Activated CD8-positive, alpha-beta T cell treated with anti-CD3 and anti-CD28 coated beads, Interleukin-2, amount 10 ng/mL, durations not matched to agents 7 days and 5 days (primary cell): ENCODE results near the gene SSTR5. TPM values are rescaled to one million over a fixed set of nuclear protein-coding genes. Genes with fewer than 3 reads are reported as not detected.

Experiments used
- ATAC-seq: fragments of 150-1000 bp; cut with Tn5 transposase; one replicate; pipeline ENCODE4 v1.10.0; 2021; ENCODE audit warnings: moderate library complexity
- CTCF ChIA-PET: fragments of 350-600 bp; sonication (Branson Sonifier 250); formaldehyde crosslinking; loops from one replicate; lab custom pipeline; 2021; ENCODE audit warnings: antibody characterized with exemption; lab: Charles Lee
- POLR2A ChIA-PET: fragments of 350-600 bp; sonication (Branson Sonifier 250); formaldehyde crosslinking; loops from one replicate; lab custom pipeline; 2021; ENCODE audit warnings: antibody characterized with exemption; lab: Charles Lee
- DNase-seq: peaks from one replicate; pipeline ENCODE4 v3.0.0-alpha.2; 2020
- H3K27ac Mint-ChIP-seq: one replicate; pipeline ENCODE4 v1.8.0; 2021; ENCODE audit warnings: mild to moderate bottlenecking, mixed read lengths
- H3K27me3 Mint-ChIP-seq: one replicate; pipeline ENCODE4 v1.8.0; 2021; ENCODE audit warnings: low read depth, mixed read lengths
- H3K36me3 Mint-ChIP-seq: one replicate; pipeline ENCODE4 v1.8.0; 2021; ENCODE audit warnings: low read depth, mixed read lengths
- H3K4me1 Mint-ChIP-seq: one replicate; pipeline ENCODE4 v1.8.0; 2021; ENCODE audit warnings: low read depth, mixed read lengths
- H3K4me3 Mint-ChIP-seq: one replicate; pipeline ENCODE4 v1.8.0; 2021; ENCODE audit warnings: mild to moderate bottlenecking, mixed read lengths
- H3K9me3 Mint-ChIP-seq: one replicate; pipeline ENCODE4 v1.8.0; 2022; ENCODE audit warnings: mixed read lengths; ENCODE audit not compliant: insufficient read depth
- total RNA-seq, 2 experiments: library from RNA; stranded (reverse); gene quantifications; one replicate each; pipeline ENCODE4 v1.2.3, GENCODE V29; 2021

SSTR5 gene
- total RNA-seq, 2 experiments from 2014 or later = not detected

DNA sequence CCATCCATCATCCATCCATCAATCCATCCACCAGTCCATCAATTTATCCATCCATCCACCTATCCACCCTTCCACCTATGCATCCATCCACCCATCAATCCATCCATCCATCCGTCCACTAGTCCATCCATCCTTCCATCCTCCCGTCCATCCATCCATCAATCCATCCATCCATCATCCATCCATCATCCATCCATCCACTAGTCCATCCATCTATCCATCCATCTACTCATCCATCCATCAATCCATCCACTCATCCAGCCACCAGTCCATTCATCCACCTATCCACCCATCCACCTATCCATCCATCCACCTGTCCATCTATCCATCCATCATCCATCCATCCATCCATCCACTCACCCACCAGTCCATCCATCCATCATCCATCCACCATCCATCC lies 39.9 kb upstream of the SSTR5 start:
- Mint-ChIP-seq H3K4me1 (no peaks in the 10 kb centered on the region), H3K27me3 (no peaks in the 10 kb centered on the region), H3K9me3 (no peaks in the 10 kb centered on the region), H3K4me3 (no peak overlapping the region), H3K27ac (no peak overlapping the region), H3K36me3 (no peaks in the 10 kb centered on the region)
- CTCF ChIA-PET = no interaction called here
- ATAC-seq (no peak), DNase-seq (no peak)
- POLR2A ChIA-PET = no interaction called here

DNA sequence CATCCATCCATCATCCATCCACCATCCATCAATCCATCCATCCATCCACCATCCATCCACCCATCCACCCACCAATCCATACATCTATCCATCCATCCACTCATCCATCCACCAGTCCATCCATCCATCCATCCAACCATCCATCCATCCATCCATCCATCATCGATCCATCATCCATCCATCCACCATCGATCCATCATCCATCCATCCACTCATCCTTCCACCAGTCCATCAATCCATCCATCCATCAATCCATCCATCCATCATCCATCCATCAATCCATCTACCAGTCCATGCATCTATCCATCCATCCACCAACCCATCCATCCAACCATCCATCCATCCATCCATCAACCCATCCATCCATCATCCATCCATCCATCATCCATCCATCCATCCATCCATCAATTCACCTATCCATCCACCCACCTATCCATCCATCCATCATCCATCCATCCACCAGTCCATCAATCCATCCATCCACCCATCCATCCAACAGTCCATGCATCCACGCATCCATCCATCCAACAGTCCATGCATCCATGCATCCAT lies 39.3 kb upstream of the SSTR5 start:
- CTCF ChIA-PET = no interaction called here
- no peaks in the 10 kb centered on the region for H3K4me1 Mint-ChIP-seq
- no peak for DNase-seq
- H3K27ac Mint-ChIP-seq = no peak overlapping the region
- POLR2A ChIA-PET = no interaction called here
- no peaks in the 10 kb centered on the region for H3K36me3 Mint-ChIP-seq
- no peaks in the 10 kb centered on the region for H3K27me3 Mint-ChIP-seq
- no peaks in the 10 kb centered on the region for H3K9me3 Mint-ChIP-seq
- no peak overlapping the region for H3K4me3 Mint-ChIP-seq
- no peak for ATAC-seq

DNA sequence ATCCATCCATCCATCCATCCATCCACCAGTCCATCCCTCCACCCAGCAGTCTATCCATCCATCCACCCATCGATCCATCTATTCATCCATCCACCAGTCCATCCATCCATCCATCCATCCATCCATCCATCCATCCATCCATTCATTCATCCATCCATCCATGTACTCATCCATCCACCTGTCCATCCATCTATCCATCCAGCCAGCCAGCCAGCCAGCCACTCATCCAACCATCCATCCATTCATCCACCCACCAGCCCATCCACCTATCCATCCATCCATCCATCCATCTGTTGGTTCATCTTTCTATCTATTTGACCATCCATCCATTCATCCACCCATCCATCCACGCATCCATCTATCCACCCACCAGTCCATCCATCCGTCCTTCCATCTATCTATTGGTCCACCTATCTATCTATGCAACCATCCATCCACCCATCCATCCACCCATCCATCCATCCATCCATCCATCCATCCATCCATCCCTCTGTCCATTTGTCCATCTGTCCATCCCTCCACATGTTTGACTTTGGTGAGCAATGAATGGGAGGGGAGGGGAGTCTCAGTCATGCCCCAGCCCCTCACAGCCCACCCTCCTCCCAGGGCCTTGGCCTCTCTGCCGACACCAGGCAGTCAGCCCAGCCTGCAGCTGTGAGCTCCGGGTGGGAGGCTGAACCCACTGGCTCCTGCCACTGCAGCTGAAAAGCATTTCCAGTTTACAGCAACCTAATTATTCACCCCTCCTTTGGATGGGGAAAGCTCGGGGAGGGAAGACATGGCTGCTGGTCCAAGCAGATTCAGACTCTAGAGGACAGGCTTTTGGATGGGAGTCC lies 38.1 kb upstream of the SSTR5 start:
- ATAC-seq (no peak), DNase-seq (no peak)
- no peaks in the 10 kb centered on the region for H3K9me3 Mint-ChIP-seq
- ChIA-PET CTCF (no interaction called here), POLR2A (no interaction called here)
- no peak overlapping the region for H3K4me3 Mint-ChIP-seq
- H3K27ac Mint-ChIP-seq = no peak overlapping the region
- H3K36me3 Mint-ChIP-seq = no peaks in the 10 kb centered on the region
- H3K27me3 Mint-ChIP-seq = no peaks in the 10 kb centered on the region
- no peaks in the 10 kb centered on the region for H3K4me1 Mint-ChIP-seq

DNA sequence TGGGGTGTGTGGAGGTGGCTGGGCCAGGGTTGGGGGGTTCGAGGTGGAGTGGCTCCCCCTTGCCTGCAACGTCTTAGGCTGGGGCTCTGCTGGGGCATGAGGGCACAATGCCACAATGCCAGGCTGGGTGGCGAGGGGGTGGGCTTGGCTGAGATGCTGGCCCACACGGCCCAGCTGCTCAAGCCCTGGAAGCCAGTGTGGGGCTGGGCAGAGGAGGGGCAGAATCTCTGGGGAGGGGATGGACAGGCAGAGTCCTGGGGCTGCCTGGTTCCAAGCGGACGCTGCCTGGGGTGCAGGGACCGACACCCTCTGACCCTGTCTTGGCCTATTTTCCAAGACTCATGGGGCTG lies 37.5 kb upstream of the SSTR5 start:
- H3K27me3 Mint-ChIP-seq = no peaks in the 10 kb centered on the region
- DNase-seq (no peak), ATAC-seq (no peak)
- POLR2A ChIA-PET = no interaction called here
- H3K9me3 Mint-ChIP-seq = no peaks in the 10 kb centered on the region
- H3K4me3 Mint-ChIP-seq = no peak overlapping the region
- CTCF ChIA-PET = no interaction called here
- H3K4me1 Mint-ChIP-seq = no peaks in the 10 kb centered on the region
- H3K27ac Mint-ChIP-seq = no peak overlapping the region
- H3K36me3 Mint-ChIP-seq = no peaks in the 10 kb centered on the region

DNA sequence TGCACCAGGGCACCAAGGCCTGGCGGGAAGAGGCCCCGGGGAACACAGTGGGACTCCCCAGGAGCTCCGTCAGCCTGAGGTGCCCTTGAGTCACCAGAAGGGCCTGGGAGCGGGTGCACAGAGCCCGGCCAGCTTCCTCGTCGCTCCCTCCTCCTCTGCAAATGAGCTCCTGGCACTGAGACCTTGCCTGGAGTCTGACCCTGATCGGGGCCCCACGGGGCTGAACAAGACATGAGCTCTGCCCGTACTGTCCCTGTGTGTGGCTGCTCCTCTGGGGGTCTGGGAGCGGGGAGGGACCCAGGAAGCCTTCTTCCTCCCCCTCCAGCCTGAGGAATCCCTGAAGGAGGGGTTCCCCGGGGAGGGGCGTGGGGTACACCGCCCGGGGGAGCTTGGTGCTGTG lies 36.4 kb upstream of the SSTR5 start:
- no peak overlapping the region for H3K27ac Mint-ChIP-seq
- CTCF ChIA-PET = interaction anchor here (1.4 kb wide), 1 partner anchor 21 kb away, joined by 3 read pairs; no protein-coding TSS in a partner anchor

DNA sequence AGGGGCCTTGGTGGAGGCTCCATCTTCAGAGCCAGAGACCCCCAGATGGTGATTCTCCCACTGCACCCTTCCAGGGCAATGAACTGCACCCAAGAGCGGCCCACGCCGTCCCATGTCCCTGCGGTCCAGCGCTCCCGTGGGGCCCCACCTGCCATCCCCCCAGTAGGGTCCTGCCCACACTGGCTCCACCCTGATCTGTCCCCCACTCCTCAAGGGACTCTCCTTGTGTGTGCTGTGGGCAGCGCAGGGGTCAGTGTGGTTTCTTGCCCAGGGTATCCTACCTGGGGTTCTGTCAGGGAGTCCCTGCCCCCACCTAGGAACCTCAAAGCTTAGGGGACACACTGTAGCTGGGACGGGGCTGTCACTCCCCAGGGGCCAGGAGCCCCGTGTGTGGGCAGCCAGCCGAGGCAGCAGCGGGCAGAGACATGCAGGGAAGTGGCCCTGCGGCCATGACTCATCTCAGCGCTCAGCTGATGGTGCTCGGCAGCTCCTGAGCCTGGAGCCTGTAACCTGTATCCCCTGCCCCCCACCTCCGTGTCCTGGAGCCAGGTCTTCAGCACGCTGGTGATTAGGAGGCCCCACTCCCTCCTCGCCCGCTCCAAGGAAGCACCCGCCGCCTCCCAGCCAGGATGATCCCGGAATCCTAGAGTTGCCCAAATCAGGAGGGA lies 35.7 kb upstream of the SSTR5 start:
- no peaks in the 10 kb centered on the region for H3K4me1 Mint-ChIP-seq
- no peak overlapping the region for H3K4me3 Mint-ChIP-seq
- H3K9me3 Mint-ChIP-seq = no peaks in the 10 kb centered on the region
- H3K36me3 Mint-ChIP-seq = no peaks in the 10 kb centered on the region
- no peaks in the 10 kb centered on the region for H3K27me3 Mint-ChIP-seq
- DNase-seq = no peak
- ChIA-PET CTCF (interaction anchor here (1.4 kb wide), 1 partner anchor 20 kb away, joined by 3 read pairs; no protein-coding TSS in a partner anchor), POLR2A (no interaction called here)
- ATAC-seq = no peak
- no peak overlapping the region for H3K27ac Mint-ChIP-seq

More for the DNA sequence above, 36.4 kb upstream of the SSTR5 start:
- ATAC-seq (no peak), DNase-seq (no peak)
- no peaks in the 10 kb centered on the region for H3K4me1 Mint-ChIP-seq
- no peaks in the 10 kb centered on the region for H3K27me3 Mint-ChIP-seq
- no peaks in the 10 kb centered on the region for H3K9me3 Mint-ChIP-seq
- H3K4me3 Mint-ChIP-seq = no peak overlapping the region
- no peaks in the 10 kb centered on the region for H3K36me3 Mint-ChIP-seq
- POLR2A ChIA-PET = no interaction called here

DNA sequence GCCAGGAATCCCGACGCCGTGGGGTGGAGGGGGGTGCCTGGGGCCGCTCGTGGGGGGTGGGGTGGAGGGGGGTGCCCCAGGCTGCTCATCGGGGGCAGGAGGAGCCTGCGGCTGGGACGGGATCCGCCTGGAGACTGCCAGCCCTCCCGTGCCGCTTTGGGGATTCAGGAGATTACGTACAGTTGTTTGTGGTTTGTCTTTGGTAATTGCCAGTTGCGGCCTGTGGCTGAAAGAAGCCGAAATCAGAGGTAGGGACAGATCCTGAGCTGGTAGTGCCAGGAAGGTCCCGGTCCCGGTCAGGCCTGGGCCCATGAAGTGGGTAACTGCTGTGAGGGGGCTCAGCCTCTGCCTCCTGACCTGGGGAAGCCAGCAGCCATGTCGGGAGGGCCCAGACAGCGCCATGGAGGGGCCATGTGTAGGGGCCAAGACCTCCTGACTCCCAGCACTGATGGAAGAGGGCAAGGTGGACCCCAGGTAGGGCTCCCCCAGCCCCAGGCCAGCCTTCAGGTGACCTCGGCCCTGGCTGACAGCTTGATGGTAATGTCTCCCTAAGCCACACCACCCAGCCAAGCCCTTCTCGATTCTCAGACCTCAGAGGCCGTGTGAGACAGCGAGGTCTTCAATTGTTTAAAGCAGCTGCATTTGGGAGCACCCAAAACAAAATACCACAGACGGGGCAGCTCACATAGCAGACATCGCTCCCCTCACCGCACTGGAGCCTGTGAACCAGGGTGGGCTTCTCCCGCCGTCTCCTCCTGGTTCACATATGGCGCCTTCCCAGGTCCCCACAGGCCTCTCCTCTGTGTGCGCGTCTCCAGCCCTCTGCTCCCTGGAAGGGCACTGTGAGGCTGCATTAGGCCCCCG lies 34.9 kb upstream of the SSTR5 start:
- Mint-ChIP-seq H3K4me1 (no peaks in the 10 kb centered on the region), H3K27ac (no peak overlapping the region), H3K4me3 (no peak overlapping the region), H3K9me3 (no peaks in the 10 kb centered on the region), H3K27me3 (no peaks in the 10 kb centered on the region), H3K36me3 (no peaks in the 10 kb centered on the region)
- no peak for DNase-seq
- ATAC-seq = no peak
- CTCF ChIA-PET = no interaction called here
- POLR2A ChIA-PET = no interaction called here

DNA sequence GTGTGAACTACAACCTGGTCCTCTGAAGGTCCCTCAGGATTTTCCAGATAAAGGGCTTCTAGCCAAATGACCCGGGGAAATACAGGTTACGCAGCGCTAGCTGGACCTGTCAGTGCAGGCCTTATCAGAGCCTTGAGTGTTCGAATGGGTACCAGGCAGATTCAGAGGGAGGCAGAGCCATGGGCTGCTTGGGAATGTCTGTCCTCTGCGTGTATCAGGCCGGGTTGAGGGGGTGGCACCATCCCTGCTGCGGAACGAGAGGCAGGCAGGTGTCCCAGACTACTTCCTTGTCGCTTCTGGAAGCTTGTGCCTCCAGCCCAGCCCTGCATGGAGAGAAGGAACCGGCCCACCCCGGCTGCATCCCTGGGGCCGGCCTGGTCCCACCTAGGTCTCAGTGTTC lies 33.6 kb upstream of the SSTR5 start:
- DNase-seq (no peak), ATAC-seq (no peak)
- no peak overlapping the region for H3K27ac Mint-ChIP-seq
- no peaks in the 10 kb centered on the region for H3K36me3 Mint-ChIP-seq
- H3K4me1 Mint-ChIP-seq = no peaks in the 10 kb centered on the region
- CTCF ChIA-PET = no interaction called here
- no peaks in the 10 kb centered on the region for H3K27me3 Mint-ChIP-seq
- POLR2A ChIA-PET = no interaction called here
- no peak overlapping the region for H3K4me3 Mint-ChIP-seq
- no peaks in the 10 kb centered on the region for H3K9me3 Mint-ChIP-seq

DNA sequence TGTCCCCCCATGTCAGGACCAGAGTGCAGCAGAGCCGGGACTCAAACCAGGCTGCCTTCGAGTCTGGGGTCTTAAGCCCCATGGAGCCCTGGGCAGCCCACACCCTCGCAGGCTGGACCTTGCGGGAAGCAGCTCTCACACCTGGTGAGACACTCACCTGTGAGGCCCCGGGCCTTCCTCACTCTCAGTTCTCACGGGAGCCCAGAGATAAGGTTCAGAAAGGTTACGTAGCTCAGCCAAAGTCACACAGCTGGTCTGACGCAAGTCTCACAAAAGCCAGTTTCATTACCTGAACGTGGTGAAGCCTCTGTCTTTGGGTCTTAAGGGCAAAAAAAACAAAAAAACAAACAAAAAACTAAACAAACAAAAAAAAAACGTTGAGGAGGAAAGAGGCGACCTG lies 32.8 kb upstream of the SSTR5 start:
- Mint-ChIP-seq H3K36me3 (no peaks in the 10 kb centered on the region), H3K27me3 (no peaks in the 10 kb centered on the region), H3K4me1 (no peaks in the 10 kb centered on the region), H3K27ac (no peak overlapping the region), H3K4me3 (no peak overlapping the region), H3K9me3 (no peaks in the 10 kb centered on the region)
- ChIA-PET CTCF (no interaction called here), POLR2A (no interaction called here)
- DNase-seq = no peak
- ATAC-seq = no peak

DNA sequence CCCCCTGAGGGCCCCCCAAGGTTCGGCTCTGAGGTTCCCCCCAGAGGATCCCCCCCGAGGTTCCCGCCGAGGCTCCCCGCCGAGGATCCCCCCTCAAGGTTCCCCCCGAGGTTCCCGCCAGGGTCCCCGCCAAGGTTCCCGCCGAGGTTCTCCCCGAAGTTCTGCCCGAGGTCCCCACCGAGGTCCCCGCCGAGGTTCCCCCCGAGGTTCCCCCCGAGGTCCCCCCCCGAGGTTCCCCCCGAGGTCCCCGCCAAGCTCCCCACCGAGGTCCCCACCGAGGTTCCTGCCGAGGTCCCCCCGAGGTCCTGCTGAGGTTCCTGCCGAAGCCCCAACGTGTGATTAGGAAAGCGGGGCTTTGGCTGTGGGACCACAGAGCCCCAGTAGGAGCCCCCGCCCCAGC lies 32.2 kb upstream of the SSTR5 start:
- no peaks in the 10 kb centered on the region for H3K36me3 Mint-ChIP-seq
- DNase-seq = no peak
- no peak overlapping the region for H3K27ac Mint-ChIP-seq
- POLR2A ChIA-PET = no interaction called here
- CTCF ChIA-PET = no interaction called here
- H3K4me3 Mint-ChIP-seq = no peak overlapping the region
- no peak for ATAC-seq
- no peaks in the 10 kb centered on the region for H3K27me3 Mint-ChIP-seq
- H3K9me3 Mint-ChIP-seq = no peaks in the 10 kb centered on the region
- H3K4me1 Mint-ChIP-seq = no peaks in the 10 kb centered on the region

DNA sequence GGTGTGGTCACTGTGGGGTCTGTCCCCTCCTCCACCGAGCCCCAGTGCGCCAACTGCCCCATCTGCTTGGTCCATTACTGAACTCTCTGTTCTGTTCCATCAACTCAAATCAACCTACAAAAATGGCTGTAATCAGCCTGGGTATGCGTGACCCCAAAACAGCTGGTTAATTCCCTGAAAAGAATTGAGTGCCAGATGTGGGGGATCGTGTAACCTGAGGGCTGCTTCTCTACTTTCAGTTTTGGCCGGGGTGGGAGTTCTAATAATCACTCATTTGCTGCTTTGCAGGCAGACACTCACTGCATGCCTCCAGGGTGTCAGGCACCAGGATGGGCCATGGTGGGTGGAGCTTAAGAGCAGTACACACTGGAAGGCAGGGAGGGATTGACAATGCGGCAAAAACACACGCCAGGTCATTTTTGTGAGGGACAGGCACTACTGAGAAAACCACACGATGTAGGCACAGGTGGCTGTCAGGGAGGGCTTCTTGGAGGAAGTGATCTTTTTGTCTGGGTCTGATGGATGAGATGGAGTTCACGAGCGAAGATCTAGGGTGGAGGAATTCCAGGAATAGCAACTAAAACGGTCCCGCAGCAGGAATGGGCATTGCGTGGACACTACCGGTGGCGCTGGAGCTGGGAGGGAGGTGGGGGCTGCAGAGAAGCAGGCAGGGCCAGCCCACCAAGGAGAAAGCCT lies 30.4 kb upstream of the SSTR5 start:
- DNase-seq = no peak
- no peak overlapping the region for H3K27ac Mint-ChIP-seq
- no peaks in the 10 kb centered on the region for H3K36me3 Mint-ChIP-seq
- no peaks in the 10 kb centered on the region for H3K9me3 Mint-ChIP-seq
- CTCF ChIA-PET = no interaction called here
- no peak overlapping the region for H3K4me3 Mint-ChIP-seq
- no peaks in the 10 kb centered on the region for H3K27me3 Mint-ChIP-seq
- POLR2A ChIA-PET = no interaction called here
- H3K4me1 Mint-ChIP-seq = no peaks in the 10 kb centered on the region
- ATAC-seq = no peak
